NT2/D1 (cell line): ENCODE measurements around the gene ACP5.

Experiments
- SUZ12 ChIP-seq: IDR thresholded peaks from 2 replicates; pipeline ENCODE4 v1.6.1; 2011; ENCODE audit not compliant: insufficient read length, insufficient read depth; ENCODE audit errors: extremely low read depth
- YY1 ChIP-seq: IDR thresholded peaks from 2 replicates; pipeline ENCODE4 v1.6.1; 2011; ENCODE audit not compliant: insufficient read length, insufficient read depth
- ZNF274 ChIP-seq: IDR thresholded peaks from 2 replicates; pipeline ENCODE4 v1.6.1; 2011; ENCODE audit warnings: mild to moderate bottlenecking, low read depth, low read length

DNA sequence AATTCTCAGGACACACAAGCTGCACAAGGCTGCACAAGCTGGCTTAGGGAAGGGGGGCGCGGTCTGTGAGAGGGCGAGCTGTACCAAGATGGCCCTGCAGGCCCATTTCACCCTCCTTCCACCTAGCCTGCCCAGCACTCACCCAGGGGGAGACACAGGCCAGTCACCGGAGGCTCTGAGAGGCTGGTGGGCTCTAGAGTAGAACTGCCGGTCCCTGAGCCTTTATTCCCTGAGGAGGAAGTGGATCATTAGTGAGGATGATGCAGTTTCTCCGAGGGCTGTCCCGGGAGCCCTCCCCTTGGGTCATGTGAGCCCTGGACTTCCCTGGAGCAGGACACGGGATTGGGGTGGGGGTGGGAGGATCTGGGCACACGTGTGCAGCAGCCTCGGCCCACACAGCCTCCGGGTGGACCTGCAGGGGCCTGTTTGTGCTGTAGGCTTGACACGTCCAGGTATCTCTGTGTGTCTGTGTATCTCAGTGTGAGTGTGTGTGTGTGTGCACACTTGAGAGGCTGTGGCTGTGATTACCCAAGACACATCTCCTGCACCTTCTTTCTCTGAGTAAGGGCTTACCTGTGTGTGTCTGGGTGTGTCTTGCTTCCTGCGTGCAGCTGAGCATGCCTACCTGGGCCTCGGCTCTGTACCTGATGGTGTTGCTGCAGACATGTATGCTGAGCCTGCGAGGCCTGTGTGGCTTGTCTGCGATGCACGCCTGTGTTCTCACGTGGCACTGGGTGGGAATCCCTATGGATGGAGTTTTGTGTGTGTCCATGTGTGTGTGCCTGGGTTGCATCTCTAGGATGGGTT lies at the start of gene ACP5:
- no peak for TF ChIP-seq ZNF274
- no peak for TF ChIP-seq SUZ12
- no peak for TF ChIP-seq YY1
